GM20000 (cell line): Measurements from ENCODE around the gene PEAR1.

Experiments
- DNase-seq: peaks from one replicate; pipeline ENCODE4 v3.0.0; 2012; ENCODE audit warnings: low spot score
- CTCF ChIP-seq: IDR thresholded peaks from 2 replicates; pipeline ENCODE4 v1.5.1; 2012; ENCODE audit warnings: mild to moderate bottlenecking, control low read depth; ENCODE audit errors: extremely low read depth, missing control alignments

The PEAR1 gene, protein sequence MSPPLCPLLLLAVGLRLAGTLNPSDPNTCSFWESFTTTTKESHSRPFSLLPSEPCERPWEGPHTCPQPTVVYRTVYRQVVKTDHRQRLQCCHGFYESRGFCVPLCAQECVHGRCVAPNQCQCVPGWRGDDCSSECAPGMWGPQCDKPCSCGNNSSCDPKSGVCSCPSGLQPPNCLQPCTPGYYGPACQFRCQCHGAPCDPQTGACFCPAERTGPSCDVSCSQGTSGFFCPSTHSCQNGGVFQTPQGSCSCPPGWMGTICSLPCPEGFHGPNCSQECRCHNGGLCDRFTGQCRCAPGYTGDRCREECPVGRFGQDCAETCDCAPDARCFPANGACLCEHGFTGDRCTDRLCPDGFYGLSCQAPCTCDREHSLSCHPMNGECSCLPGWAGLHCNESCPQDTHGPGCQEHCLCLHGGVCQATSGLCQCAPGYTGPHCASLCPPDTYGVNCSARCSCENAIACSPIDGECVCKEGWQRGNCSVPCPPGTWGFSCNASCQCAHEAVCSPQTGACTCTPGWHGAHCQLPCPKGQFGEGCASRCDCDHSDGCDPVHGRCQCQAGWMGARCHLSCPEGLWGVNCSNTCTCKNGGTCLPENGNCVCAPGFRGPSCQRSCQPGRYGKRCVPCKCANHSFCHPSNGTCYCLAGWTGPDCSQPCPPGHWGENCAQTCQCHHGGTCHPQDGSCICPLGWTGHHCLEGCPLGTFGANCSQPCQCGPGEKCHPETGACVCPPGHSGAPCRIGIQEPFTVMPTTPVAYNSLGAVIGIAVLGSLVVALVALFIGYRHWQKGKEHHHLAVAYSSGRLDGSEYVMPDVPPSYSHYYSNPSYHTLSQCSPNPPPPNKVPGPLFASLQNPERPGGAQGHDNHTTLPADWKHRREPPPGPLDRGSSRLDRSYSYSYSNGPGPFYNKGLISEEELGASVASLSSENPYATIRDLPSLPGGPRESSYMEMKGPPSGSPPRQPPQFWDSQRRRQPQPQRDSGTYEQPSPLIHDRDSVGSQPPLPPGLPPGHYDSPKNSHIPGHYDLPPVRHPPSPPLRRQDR

GRCh38 chr1:156893048-156893953 is at the start of gene PEAR1:
TSS of gene PEAR1 (plus strand) at chr1:156893718. CDS start at chr1:156903927, 10,209 bp downstream.
- no peak for TF ChIP-seq CTCF
- DNase-seq, result no peak

- TF ChIP-seq CTCF, result no peak
These were observed 49.4 kb upstream of the PEAR1 start for GRCh38 chr1:156844102-156844501.

GRCh38 chr1:156844638-156845037 is 48.9 kb upstream of the PEAR1 start:
- peak; percentile 19 for DNase-seq
- TF ChIP-seq CTCF, result no peak

More at GRCh38 chr1:156844102-156844501, 49.4 kb upstream of the PEAR1 start:
- peak; percentile 11 for DNase-seq

- no peak for TF ChIP-seq CTCF
- DNase-seq, result peak; percentile 47
These were observed 48.2 kb upstream of the PEAR1 start for GRCh38 chr1:156845055-156845952.

- DNase-seq, result peak; percentile 15
These were observed 47.5 kb upstream of the PEAR1 start for GRCh38 chr1:156845953-156846545.

More at GRCh38 chr1:156845953-156846545, 47.5 kb upstream of the PEAR1 start:
- no peak for TF ChIP-seq CTCF
